Endothelial cell of umbilical vein (primary cell): ENCODE results near the gene REPS1. TPM values are rescaled to one million over a fixed set of nuclear protein-coding genes. Genes with fewer than 3 reads are reported as not detected.

Experiments used
- BruUV-seq: library from RNA; stranded (reverse); fragments of 400-500 nt; replicated peaks from 2 replicates; lab custom pipeline; 2021; lab: Mats Ljungman, UMichigan
- CTCF ChIA-PET: fragments of 300-600, 350-600 bp; sonication (Branson Sonifier 250); formaldehyde crosslinking; loops from one replicate; lab custom pipeline; 2021; ENCODE audit warnings: antibody characterized with exemption, inconsistent platforms; lab: Charles Lee
- POLR2A ChIA-PET: fragments of 300-600, 350-600 bp; sonication (Branson Sonifier 250); formaldehyde crosslinking; loops from one replicate; lab custom pipeline; 2021; ENCODE audit warnings: antibody characterized with exemption, inconsistent platforms; lab: Charles Lee
- DNase-seq: peaks from one replicate; pipeline ENCODE4 v3.0.0-alpha.2; 2011; ENCODE audit warnings: low read depth, low spot score
- FAIRE-seq: peaks from 2 replicates; lab custom pipeline; 2011; peaks lifted over from hg19 to GRCh38; lab: Jason Lieb, UNC
- H2AFZ ChIP-seq: 2 replicates; pipeline ENCODE4 v1.6.0; 2012; ENCODE audit warnings: low read depth, low read length, control low read depth, inconsistent platforms
- H3K27ac ChIP-seq: 2 replicates; pipeline ENCODE4 v1.5.1; 2011; ENCODE audit warnings: low read depth, mild to moderate bottlenecking, control low read depth, low read length, moderate library complexity; ENCODE audit not compliant: insufficient read depth
- H3K27me3 ChIP-seq, 2 experiments: 2 replicates each; pipeline versions ENCODE4 v1.6.0 to v1.6.1; 2011; ENCODE audit warnings: low read length in 2 of 2, mixed read lengths in 1 of 2; ENCODE audit not compliant: control insufficient read depth in 2 of 2, insufficient read depth in 2 of 2
- H3K36me3 ChIP-seq, 2 experiments: 2 replicates in 1 of 2; 3 replicates in 1 of 2; pipeline ENCODE4 v1.5.1; 2011; ENCODE audit warnings: low read length in 2 of 2, mild to moderate bottlenecking in 1 of 2, moderate library complexity in 1 of 2; ENCODE audit not compliant: control insufficient read depth in 2 of 2, insufficient read depth in 2 of 2; ENCODE audit errors: extremely low read depth in 1 of 2
- H3K4me1 ChIP-seq: 3 replicates; pipeline ENCODE4 v1.5.1; 2011; ENCODE audit warnings: mild to moderate bottlenecking, low read length; ENCODE audit not compliant: control insufficient read depth, insufficient read depth; ENCODE audit errors: extremely low read depth
- H3K4me2 ChIP-seq: 2 replicates; pipeline ENCODE4 v1.6.1; 2011; ENCODE audit warnings: low read length, control low read depth, mixed read lengths; ENCODE audit not compliant: insufficient read depth
- H3K4me3 ChIP-seq, 3 experiments: fragments of 200-600 bp in 1 of 3; sonication (generic), shearing (Covaris generic) in 1 of 3; replicated peaks in 1 of 3; 2 replicates each; pipeline ENCODE4 v1.5.1; 2011 to 2016; ENCODE audit warnings: control low read depth in 3 of 3, low read length in 3 of 3, mild to moderate bottlenecking in 2 of 3, inconsistent platforms in 1 of 3, low read depth in 1 of 3, moderate library complexity in 1 of 3; ENCODE audit not compliant: insufficient read depth in 1 of 3
- H3K79me2 ChIP-seq: 2 replicates; pipeline ENCODE4 v1.6.0; 2012; ENCODE audit warnings: low read length, inconsistent platforms; ENCODE audit not compliant: control insufficient read depth, insufficient read depth
- H3K9ac ChIP-seq: replicated peaks from 2 replicates; pipeline ENCODE3; 2011; ENCODE audit warnings: low read length, control low read depth; ENCODE audit not compliant: insufficient read depth; ENCODE audit errors: extremely low read depth
- H3K9me1 ChIP-seq: replicated peaks from 3 replicates; pipeline ENCODE4 v1.6.0; 2011; ENCODE audit warnings: mild to moderate bottlenecking, low read length; ENCODE audit not compliant: control insufficient read depth, insufficient read depth; ENCODE audit errors: extremely low read depth
- H3K9me3 ChIP-seq: replicated peaks from 2 replicates; pipeline ENCODE4 v1.5.1; 2012; ENCODE audit warnings: low read length, inconsistent platforms; ENCODE audit not compliant: control insufficient read depth, insufficient read depth
- H4K20me1 ChIP-seq: replicated peaks from 2 replicates; pipeline ENCODE3; 2011; ENCODE audit warnings: mild to moderate bottlenecking, low read length; ENCODE audit not compliant: control insufficient read depth, insufficient read depth; ENCODE audit errors: extremely low read depth
- CTCF ChIP-seq, 2 donors: IDR thresholded peaks; 1 replicate in 1 of 2; 2 replicates in 1 of 2; pipeline ENCODE4 v1.5.1; 2011; ENCODE audit warnings: low read length in 2 of 2, mild to moderate bottlenecking in 2 of 2, moderate library complexity in 2 of 2, control low read depth in 1 of 2, inconsistent platforms in 1 of 2, low read depth in 1 of 2; ENCODE audit not compliant: insufficient read depth in 1 of 2; ENCODE audit errors: extremely low read depth in 1 of 2
- EZH2 ChIP-seq: IDR thresholded peaks from 2 replicates; pipeline ENCODE4 v1.6.1; 2012; ENCODE audit warnings: borderline replicate concordance, low read depth, mild to moderate bottlenecking, moderate library complexity, low read length, inconsistent platforms; ENCODE audit not compliant: severe bottlenecking
- FOS ChIP-seq: IDR thresholded peaks from 2 replicates; pipeline ENCODE4 v1.6.1; 2011; ENCODE audit warnings: mild to moderate bottlenecking, low read length, moderate library complexity, borderline replicate concordance; ENCODE audit not compliant: insufficient read depth
- GATA2 ChIP-seq: IDR thresholded peaks from 2 replicates; pipeline ENCODE4 v1.7.0; 2011; ENCODE audit warnings: low read depth, mild to moderate bottlenecking, moderate library complexity, mixed read lengths, low read length; ENCODE audit not compliant: insufficient read length, insufficient read depth
- JUN ChIP-seq: IDR thresholded peaks from 2 replicates; pipeline ENCODE4 v1.6.1; 2011; ENCODE audit warnings: borderline replicate concordance, low read depth; ENCODE audit not compliant: insufficient read length, insufficient read depth
- MAX ChIP-seq: IDR thresholded peaks from 2 replicates; pipeline ENCODE4 v1.6.1; 2011; ENCODE audit not compliant: insufficient read depth, insufficient read length
- MYC ChIP-seq: IDR thresholded peaks from one replicate; pipeline ENCODE4 v1.6.1; 2011; ENCODE audit warnings: mild to moderate bottlenecking, low read depth, low read length
- POLR2A ChIP-seq: IDR thresholded peaks from 2 replicates; pipeline ENCODE4 v1.6.1; 2012; ENCODE audit warnings: low read depth, mild to moderate bottlenecking, control low read depth, low read length
- POLR2AphosphoS5 ChIP-seq: IDR thresholded peaks from 2 replicates; pipeline ENCODE4 v1.6.1; 2012; ENCODE audit warnings: low read depth, mild to moderate bottlenecking, control low read depth, low read length, moderate library complexity; ENCODE audit not compliant: insufficient read depth
- dilution Hi-C: fragments of 300-500 bp; cut with MboI; formaldehyde crosslinking; loops from one replicate; pipeline ENCODE4 v1.15.0; 2019; ENCODE audit warnings: low sequenced_read_pairs; ENCODE audit not compliant: extremely low pct_ligation_motif_present
- intact Hi-C: fragments of 100-400 bp; cut with micrococcal nuclease; formaldehyde crosslinking; loops from one replicate; pipeline ENCODE4 v1.10.0; 2022
- polyA plus RNA-seq, 4 experiments: library from polyadenylated mRNA; depleted of rRNA in 3 of 4; stranded (reverse) in 3 of 4; unstranded in 1 of 4; fragments of >200 nt; gene quantifications; 2 replicates each; pipeline versions ENCODE4 v1.2.1 to v1.2.3, GENCODE V29; 2011 to 2012; ENCODE audit warnings: missing spikeins in 1 of 4
- total RNA-seq: library from RNA; stranded (reverse); gene quantifications from 2 replicates; pipeline ENCODE4 v1.2.3, GENCODE V29; 2021

The REPS1 gene
- total and polyA plus RNA-seq, 2 donors (not counting 3 experiments of a cell fraction or from before 2014, with no cell fraction given): 20.6 to 35.0 TPM

GRCh38 chr6:139007428-139007827, 19.4 kb upstream of the REPS1 start:
- H4K20me1 ChIP-seq: no peaks in the 10 kb centered on the region
- intact Hi-C loops (no loop called here), dilution Hi-C loops (no loop called here)
- no peak overlapping the region for H3K4me3 ChIP-seq
- H3K27me3 ChIP-seq: peaks cover 0 to 3% of the 10 kb centered on the region in 2 experiments
- DNase-seq (no peak), FAIRE-seq (no peak)
- no peaks in the 10 kb centered on the region for H3K9me3 ChIP-seq
- H2AFZ ChIP-seq: no peak overlapping the region
- ChIA-PET CTCF (interaction anchor here (0.6 to 1.0 kb wide), 2 partner anchors 19 to 36 kb away, joined by 3 read pairs; no protein-coding TSS in a partner anchor), POLR2A (no interaction called here)
- no peak overlapping the region for H3K9ac ChIP-seq
- no peaks in the 10 kb centered on the region for H3K4me1 ChIP-seq
- no TSS peak for BruUV-seq
- no peak overlapping the region for H3K27ac ChIP-seq
- TF ChIP-seq POLR2A (no peak), GATA2 (no peak), MYC (no peak), JUN (no peak), MAX (no peak), EZH2 (no peak), POLR2AphosphoS5 (no peak), FOS (no peak), CTCF (IDR thresholded peaks at IDR 0.05; ENCODE audit: extremely low read depth in 1 of 2, insufficient read depth in 1 of 2, low read depth in 1 of 2, low read length in 2 of 2) (no peak)
- no peaks in the 10 kb centered on the region for H3K79me2 ChIP-seq
- no peak overlapping the region for H3K4me2 ChIP-seq
- no peaks in the 10 kb centered on the region for H3K9me1 ChIP-seq
- H3K36me3 ChIP-seq: no peaks in the 10 kb centered on the region
